Measurements from ENCODE around the gene FARP1.

GRCh38 chr13:98252931-98253470 lies 110.1 kb downstream of the FARP1 start:
- TF ChIP-seq CTCF (IDR thresholded peaks at IDR 0.05) (no peak), GATA3 (IDR thresholded peaks at IDR 0.05; ENCODE audit: borderline replicate concordance) (no peak), JUN (IDR thresholded peaks at IDR 0.05) (no peak), EP300 (IDR thresholded peaks at IDR 0.05) (no peak), MAFK (IDR thresholded peaks at IDR 0.05; ENCODE audit: partially characterized antibody) (no peak), RFX5 (IDR thresholded peaks at IDR 0.05) (no peak), ELK1 (IDR thresholded peaks at IDR 0.05; ENCODE audit: low read depth, low read length) (no peak), HEYL (CRISPR knock-in tag; IDR thresholded peaks at IDR 0.05) (no peak), BCL3 (IDR thresholded peaks at IDR 0.05) (no peak)

All from A549 (cell line).